HT-29 (cell line): ENCODE measurements around the gene RYR3. TPM values are rescaled to one million over a fixed set of nuclear protein-coding genes. Genes with fewer than 3 reads are reported as not detected.

Experiments used
- DNase-seq: peaks from one replicate; pipeline ENCODE4 v3.0.0-alpha.2; 2015; ENCODE audit warnings: low spot score
- total RNA-seq: library from RNA; depleted of rRNA; stranded (reverse); fragments of >200 nt; shearing (Covaris generic); gene quantifications from 2 replicates; pipeline ENCODE4 v1.2.3, GENCODE V29; 2014

RYR3 gene
- total RNA-seq, 1 experiment from 2014 or later = not detected

DNA sequence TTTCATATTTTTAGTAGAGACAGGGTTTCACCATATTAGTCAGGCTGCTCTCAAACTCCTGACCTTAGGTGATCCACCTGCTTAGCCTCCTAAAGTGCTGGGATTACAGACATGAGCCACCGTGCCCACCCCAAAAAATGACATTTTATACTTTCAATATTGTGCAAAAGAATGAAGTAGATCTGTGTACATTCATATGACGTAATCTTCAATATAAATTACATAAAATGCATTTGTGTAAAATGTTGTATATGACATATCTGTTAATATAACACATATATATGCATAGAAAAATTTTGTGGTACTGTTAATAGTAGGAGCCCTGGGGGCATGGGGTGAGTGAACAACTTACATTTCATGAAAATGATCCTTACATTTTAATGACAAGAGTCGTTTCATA, 71.7 kb downstream of the RYR3 start:
- no peak for DNase-seq

DNA sequence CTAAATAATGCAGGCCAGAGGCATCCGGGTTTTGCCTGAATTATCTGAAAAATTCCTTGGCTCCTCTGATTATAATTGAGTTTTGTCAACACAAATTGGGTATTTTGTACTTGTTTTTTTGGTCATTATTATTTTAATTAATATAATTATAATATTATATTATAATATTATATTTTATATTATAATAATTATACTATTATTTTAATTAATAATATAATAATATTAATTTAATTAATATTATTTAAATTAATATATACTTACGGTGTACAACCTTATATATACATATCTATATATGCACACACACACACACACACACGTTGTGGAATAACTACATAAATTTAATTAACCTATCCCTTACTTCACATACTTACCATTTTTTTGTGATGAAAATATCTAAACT, 73.5 kb downstream of the RYR3 start:
- no peak for DNase-seq

- no peak for DNase-seq
Measured at GRCh38 chr15:33392453-33392852, 81.7 kb downstream of the RYR3 start.

GRCh38 chr15:33393546-33393945, 82.8 kb downstream of the RYR3 start:
- DNase-seq = no peak

- DNase-seq = no peak
Measured at GRCh38 chr15:33395321-33395720, 84.6 kb downstream of the RYR3 start.

- DNase-seq = no peak
Measured at GRCh38 chr15:33395846-33396245, 85.1 kb downstream of the RYR3 start.

DNA sequence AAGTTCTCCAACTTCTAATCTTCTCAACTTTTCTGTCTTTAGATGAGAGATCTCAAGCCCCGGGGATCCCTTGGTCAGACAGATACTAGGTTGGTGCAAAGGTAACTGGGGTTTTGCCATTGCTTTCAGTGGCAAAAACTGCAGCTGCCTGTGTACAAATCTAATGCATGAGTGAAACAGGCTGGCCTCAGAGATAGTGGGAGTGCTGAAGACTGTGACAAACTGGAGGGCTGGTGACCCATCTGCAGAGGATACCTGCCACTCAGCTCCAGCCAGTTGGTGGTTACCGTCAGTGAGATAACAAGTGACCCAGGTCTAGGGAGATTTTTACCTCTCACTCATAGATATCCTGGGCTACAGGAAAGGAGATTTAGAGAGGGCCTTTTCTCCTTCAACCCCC, 85.7 kb downstream of the RYR3 start:
- DNase-seq = no peak

- no peak for DNase-seq
Measured at GRCh38 chr15:33398555-33398954, 87.8 kb downstream of the RYR3 start.

DNA sequence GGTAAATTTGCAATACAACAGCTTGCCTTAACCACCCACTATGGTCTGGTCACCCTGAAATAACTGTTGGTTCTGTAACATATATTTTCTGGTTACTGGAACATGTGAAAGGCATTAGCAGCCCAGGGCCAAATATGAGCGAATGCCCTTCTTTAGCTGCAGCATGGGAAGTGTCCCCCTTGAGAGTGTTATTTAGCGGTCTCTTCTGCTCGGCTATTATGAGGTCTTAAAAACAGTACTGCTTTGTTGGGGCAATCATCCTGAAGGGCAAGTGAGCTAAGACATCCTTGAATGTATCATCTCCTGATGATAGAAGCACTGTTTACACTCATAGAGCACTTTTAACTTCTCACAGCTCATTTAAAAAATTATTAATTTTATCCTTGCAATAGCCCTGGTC, 90.2 kb downstream of the RYR3 start:
- no peak for DNase-seq

GRCh38 chr15:33402600-33402999, 91.8 kb downstream of the RYR3 start:
- DNase-seq = no peak

- no peak for DNase-seq
Measured at GRCh38 chr15:33405096-33405495, 94.3 kb downstream of the RYR3 start.

DNA sequence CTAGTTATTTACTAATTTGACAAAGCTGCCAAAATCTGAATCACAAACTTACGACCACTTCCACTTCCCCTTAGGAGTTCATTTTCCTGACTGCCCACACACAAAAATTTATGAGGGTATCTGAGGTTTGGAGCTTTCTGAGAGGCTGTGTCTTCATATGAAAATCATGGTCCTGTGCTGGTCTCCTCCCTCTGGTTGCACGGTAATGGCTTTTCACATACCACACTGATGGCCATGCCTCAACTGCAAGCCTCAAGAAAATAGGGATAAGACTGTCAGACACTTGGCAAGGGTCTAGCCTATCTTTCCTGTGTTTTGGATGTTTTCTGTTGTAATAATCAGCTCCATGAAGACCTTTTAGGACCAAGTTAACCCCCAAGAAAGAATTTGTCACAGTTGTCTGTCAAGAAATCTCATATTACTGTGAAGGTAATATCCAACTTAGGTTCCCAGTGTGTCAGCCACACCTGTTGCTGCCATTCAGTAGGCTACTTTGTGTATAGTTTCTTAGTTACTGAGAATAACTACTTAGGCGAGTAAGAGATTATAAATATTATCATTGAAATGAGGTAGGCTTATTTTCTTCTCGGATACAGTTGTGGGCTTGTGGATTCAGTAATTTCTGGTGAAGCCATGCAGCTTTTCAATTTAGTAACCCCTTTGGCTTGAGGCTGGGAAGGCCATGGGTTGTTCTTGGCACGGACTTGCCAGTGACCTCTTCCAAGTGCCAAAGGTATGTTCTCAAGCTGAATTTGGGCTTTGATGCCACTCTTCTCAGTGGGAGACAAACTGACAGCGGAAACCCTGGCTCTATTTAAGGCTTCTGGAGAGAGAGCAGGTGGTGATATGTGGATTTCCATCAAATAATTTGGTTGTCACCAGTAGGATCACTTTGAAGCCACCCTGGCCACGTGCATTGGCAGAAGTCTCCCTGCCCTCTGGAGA, 101.1 kb downstream of the RYR3 start:
- DNase-seq = no peak

- no peak for DNase-seq
Measured at GRCh38 chr15:33419701-33420100, 108.9 kb downstream of the RYR3 start.

DNA sequence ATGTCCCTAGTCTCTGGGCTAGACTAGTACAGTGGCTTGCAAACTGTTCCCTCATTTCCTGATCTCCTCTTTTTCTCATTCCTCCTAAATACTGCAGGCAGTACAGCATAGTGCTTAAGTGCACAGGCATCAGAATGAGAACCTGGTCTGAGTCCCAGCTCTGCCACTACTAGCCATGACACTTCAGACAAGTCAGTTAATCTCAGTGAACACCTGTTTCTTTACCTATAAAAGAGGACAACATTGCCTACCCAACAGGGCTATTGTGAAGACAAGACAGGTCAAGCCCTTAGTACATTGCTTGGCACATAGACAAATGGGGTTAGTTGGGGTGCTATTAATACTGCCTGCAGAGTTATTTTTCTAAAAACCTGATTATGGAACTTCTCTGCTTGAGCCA, 113.3 kb downstream of the RYR3 start:
- no peak for DNase-seq

DNA sequence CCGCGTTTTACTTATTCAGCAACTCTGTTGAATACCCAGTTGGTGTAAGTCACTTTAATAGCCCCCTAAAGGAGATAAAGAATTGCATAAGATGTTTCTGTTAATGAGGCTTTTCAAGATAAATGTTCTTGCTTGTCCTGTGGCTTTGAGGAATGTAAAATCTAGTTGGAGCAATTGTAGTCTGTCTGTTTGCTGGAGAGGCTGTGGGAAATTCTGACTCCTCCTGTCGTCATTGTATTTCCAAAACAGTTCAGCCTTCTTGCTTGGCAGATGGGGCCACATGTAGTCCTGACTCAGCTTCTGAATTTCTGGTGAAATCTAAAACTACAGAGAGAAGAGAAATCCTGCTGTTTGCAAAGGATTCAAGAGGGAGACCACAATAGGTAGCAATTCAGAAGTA, 114.4 kb downstream of the RYR3 start:
- no peak for DNase-seq

- DNase-seq = no peak
Measured at GRCh38 chr15:33430577-33430976, 119.8 kb downstream of the RYR3 start.

DNA sequence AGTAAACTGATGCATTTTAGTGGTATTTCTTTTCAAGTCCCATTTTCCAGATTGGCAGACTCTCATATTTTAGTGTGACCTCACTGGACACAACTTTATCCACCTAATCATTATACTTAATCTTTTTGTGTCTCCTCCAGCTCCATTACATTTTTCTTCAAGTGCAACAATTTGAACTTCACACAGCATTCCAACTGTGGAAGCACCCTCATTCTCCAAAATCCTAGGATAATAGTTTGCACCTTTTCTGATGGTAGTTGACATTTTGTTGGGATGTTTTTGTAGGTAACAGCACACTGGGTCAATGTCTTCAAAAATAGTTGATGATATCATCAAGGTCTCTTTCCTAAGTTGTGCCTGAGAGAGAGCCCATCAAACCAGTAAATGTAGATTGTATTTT, 123.1 kb downstream of the RYR3 start:
- DNase-seq = no peak

DNA sequence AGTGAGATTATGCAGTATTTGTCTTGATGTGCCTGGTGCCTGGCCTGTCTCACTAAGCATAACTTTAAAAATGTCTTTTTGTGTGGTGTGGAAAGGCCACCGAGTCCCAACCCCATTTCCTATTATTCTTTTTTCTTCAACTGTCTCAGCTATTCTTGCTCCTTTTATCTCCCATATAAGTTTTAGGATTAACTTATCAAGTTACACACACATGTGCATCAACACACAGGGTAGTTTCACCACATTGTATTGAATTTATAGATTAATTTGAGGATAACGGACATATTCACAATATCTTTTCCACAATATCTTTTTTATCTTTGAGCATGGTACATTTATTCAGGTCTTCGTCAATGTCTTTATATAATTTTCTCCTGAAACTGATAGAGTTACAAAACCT, 127.6 kb downstream of the RYR3 start:
- DNase-seq = no peak

DNA sequence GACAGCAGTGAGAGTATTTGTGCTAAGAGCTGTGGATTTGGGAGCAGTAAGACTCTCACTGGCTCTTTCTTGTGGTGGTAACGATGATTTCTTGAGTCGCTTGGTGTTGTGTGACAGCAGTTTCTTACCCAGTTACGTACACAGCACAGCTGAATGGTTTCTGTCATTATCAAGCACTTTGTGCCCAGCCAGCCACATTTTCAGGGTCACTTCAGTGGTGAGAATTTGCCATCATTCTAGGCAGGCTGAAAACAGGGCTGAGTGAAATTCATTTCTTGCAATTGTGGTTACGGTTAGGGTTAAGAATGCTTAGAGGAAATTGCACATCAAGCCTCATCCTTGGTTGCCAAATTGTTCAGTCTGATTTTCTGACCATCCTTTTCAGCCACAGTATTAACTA, 130.1 kb downstream of the RYR3 start:
- DNase-seq = no peak

DNA sequence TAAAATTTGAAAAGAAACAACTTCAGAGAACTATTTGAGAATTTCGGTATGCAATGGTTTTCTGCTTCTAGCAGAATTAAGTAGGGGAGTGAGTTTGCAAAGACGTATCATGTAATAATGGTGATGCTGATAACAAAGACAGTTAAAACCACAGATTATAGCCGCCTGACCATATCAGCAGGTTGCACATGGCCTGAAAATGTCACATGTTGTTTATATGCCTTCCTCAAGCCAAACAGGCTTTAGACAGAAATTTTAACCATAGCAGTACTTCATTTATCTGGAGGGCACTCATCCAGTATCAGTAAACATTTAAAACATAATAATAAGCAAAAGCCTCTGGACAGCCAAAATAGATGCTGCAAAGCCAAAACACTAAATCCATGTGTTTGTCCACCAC, 131.7 kb downstream of the RYR3 start:
- no peak for DNase-seq

DNA sequence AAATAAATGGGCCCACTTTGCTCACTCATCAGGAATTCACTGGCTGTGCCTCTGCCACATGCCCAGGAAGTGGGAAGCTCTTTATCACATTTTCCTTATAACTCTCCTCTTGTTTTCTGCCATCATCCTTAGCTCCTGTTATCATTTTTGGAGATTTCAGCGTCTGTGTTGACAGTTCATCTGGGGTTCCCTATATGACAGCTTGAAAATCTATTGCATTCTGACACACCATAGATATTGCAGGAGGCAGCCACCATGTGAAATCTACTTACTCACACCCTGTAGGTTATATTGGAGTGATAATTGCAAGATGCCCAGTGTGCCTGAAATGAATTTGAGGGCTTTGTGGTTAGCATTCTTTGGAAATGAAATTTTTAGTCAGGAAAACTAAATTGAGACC, 132.9 kb downstream of the RYR3 start:
- no peak for DNase-seq

GRCh38 chr15:33445984-33446383, 135.2 kb downstream of the RYR3 start:
- DNase-seq = no peak

DNA sequence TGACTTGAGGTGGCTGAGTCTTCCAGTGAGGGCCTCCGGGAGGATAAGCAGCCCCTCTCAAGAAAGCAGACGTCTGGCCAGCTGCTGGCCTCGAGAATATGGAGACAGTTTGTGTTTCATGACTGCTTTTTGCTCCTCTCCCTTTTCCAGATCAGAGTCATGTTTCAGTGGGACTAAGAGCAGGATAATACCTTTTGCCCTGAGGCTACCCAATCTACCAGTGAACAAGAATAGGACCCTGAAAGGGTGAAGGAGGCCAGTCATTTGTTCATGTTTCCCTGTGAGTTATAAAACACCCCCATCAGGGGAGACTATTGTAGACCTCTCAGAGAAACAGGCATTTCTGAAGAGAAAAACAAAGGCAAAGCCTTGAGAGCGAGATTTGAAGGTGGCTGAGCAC, 137.4 kb downstream of the RYR3 start:
- no peak for DNase-seq
